Stimulated activated CD4-positive, alpha-beta T cell treated with anti-CD3 and anti-CD28 coated beads, Interleukin-4, amount 100 ng/mL, for 48 hours (primary cell): ENCODE results near the gene TBC1D30.

Experiments
- DNase-seq, 2 donors: peaks; one replicate each; pipeline ENCODE4 v3.0.0-alpha.2; 2020; ENCODE audit warnings: low read depth in 2 of 2

Gene TBC1D30

GRCh38 chr12:64907097-64907496, 82.7 kb downstream of the TBC1D30 start:
- DNase-seq: no peak

GRCh38 chr12:64909124-64909523, 84.7 kb downstream of the TBC1D30 start:
- DNase-seq: no peak

GRCh38 chr12:64911081-64911480, 86.6 kb downstream of the TBC1D30 start:
- no peak for DNase-seq

GRCh38 chr12:64911912-64912311, 87.5 kb downstream of the TBC1D30 start:
- no peak for DNase-seq

GRCh38 chr12:64912516-64913255, 88.2 kb downstream of the TBC1D30 start:
- no peak for DNase-seq

GRCh38 chr12:64915242-64915641, 90.8 kb downstream of the TBC1D30 start:
- DNase-seq: no peak

- no peak for DNase-seq
Measured at GRCh38 chr12:64916411-64917261, 92.2 kb downstream of the TBC1D30 start.

GRCh38 chr12:64918344-64918743, 93.9 kb downstream of the TBC1D30 start:
- DNase-seq: no peak

- DNase-seq: no peak
Measured at GRCh38 chr12:64918801-64919200, 94.4 kb downstream of the TBC1D30 start.

GRCh38 chr12:64922853-64923252, 98.4 kb downstream of the TBC1D30 start:
- DNase-seq: no peak

GRCh38 chr12:64923536-64923935, 99.1 kb downstream of the TBC1D30 start:
- DNase-seq: no peak
